Memory B cell (primary cell): ENCODE data around the gene CKLF.
A peak's percentile ranks its signal among the peaks of the same experiment; 100 is the strongest.
"Not testable (repeated sequence)": the region's sequence is repeated elsewhere in the genome, so short reads cannot be mapped to it uniquely, and the experiment has no call there.

Experiments
- ATAC-seq: fragments of 150-1000 bp; cut with Tn5 transposase; 2 replicates; pipeline ENCODE4 v1.10.0; 2021; ENCODE audit warnings: low read depth, mild to moderate bottlenecking, moderate library complexity
- DNase-seq, 2 donors: peaks; one replicate each; pipeline ENCODE4 v3.0.0; 2022; ENCODE audit warnings: low spot score in 2 of 2
- H3K27ac Mint-ChIP-seq: one replicate; pipeline ENCODE4 v1.8.0; 2022; ENCODE audit warnings: mild to moderate bottlenecking, moderate library complexity, mixed read lengths
- H3K27me3 Mint-ChIP-seq: one replicate; pipeline ENCODE4 v1.8.0; 2022; ENCODE audit warnings: mixed read lengths
- H3K36me3 Mint-ChIP-seq: one replicate; pipeline ENCODE4 v1.8.0; 2022; ENCODE audit warnings: mild to moderate bottlenecking, mixed read lengths
- H3K4me1 Mint-ChIP-seq: one replicate; pipeline ENCODE4 v1.8.0; 2022; ENCODE audit warnings: mixed read lengths
- H3K4me3 Mint-ChIP-seq: one replicate; pipeline ENCODE4 v1.8.0; 2022; ENCODE audit warnings: mild to moderate bottlenecking, moderate library complexity, mixed read lengths
- H3K9me3 Mint-ChIP-seq: one replicate; pipeline ENCODE4 v1.8.0; 2022; ENCODE audit warnings: mixed read lengths

Gene CKLF

DNA sequence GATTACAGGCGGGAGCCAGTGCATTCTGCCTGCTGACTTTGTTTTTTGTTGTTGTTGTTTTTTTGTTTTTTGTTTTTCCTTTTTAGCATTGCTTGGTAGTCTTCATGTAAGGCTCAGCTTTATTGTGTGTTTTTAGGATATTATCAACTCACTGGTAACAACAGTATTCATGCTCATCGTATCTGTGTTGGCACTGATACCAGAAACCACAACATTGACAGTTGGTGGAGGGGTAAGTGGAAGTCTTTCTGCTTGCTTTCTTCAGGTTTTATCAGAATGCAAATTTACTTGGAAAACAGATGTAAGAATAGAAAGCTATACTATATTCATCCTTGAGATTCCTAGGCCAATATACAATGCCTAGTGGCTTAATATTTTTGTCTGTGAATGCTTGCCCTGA, 10.6 kb downstream of the CKLF start:
- Mint-ChIP-seq H3K36me3 (peaks cover 26% of the 10 kb centered on the region), H3K27me3 (no peaks in the 10 kb centered on the region), H3K4me3 (no peak overlapping the region), H3K4me1 (peaks cover 19% of the 10 kb centered on the region), H3K9me3 (no peaks in the 10 kb centered on the region), H3K27ac (no peak overlapping the region)
- DNase-seq (no peak), ATAC-seq (no peak)

- H3K4me3 Mint-ChIP-seq = no peak overlapping the region
- ATAC-seq = no peak
- peaks cover 22% of the 10 kb centered on the region for H3K36me3 Mint-ChIP-seq
Measured at GRCh38 chr16:66563574-66564334, 11.4 kb downstream of the CKLF start.

DNA sequence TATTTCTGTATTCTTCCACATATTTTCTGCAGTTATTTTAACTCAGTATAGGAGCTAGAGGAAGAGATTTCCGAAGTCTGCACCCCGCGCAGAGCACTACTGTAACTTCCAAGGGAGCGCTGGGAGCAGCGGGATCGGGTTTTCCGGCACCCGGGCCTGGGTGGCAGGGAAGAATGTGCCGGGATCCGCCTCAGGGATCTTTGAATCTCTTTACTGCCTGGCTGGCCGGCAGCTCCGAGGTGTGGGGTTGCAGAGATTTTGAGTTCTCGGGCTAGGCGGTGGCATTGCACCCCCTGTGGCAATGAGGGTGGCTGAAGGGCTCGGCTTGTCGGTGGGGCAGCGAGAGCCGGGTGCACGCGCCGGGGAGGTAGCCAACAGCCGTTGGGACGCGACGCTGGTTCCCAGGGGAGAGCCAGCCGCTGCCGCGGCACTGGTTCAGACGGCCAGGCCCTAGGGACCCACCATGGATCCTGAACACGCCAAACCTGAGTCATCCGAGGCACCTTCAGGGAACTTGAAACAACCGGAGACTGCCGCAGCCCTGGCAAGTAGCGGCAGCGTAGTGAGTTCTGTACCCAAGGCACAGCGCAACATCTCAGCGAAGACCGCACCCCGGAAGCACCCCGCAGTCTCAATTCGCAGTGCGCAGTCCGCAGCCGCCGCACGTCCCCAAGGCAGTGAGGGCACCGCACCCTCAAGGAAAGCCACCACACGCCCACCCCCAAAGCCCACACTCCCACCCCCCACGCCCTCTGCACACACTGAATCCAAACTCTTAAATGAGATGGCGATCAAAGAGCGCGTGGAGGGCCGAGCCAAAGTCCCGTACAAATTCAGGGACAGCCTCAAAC, 13.9 kb downstream of the CKLF start, which contains the start of gene CMTM1:
TSS of gene CMTM1 (plus strand) at position 389 of the 851 bp plus-strand sequence. CDS start at position 464, 75 bp downstream.
- Mint-ChIP-seq H3K4me3 (no peak within 1 kb of the TSS), H3K9me3 (no peaks in the 10 kb centered on the region), H3K4me1 (peaks cover 10% of the 10 kb centered on the region), H3K36me3 (peaks cover 14% of the 10 kb centered on the region), H3K27ac (no peak within 1 kb of the TSS), H3K27me3 (no peaks in the 10 kb centered on the region)
- no peak for DNase-seq
- ATAC-seq = no peak

More at GRCh38 chr16:66563574-66564334, 11.4 kb downstream of the CKLF start:
- no peaks in the 10 kb centered on the region for H3K9me3 Mint-ChIP-seq
- DNase-seq = no peak
- H3K27me3 Mint-ChIP-seq = no peaks in the 10 kb centered on the region
- peaks cover 19% of the 10 kb centered on the region for H3K4me1 Mint-ChIP-seq
- H3K27ac Mint-ChIP-seq = no peak overlapping the region

- H3K4me1 Mint-ChIP-seq, H3K4me3 Mint-ChIP-seq, DNase-seq, H3K27me3 Mint-ChIP-seq, ATAC-seq, H3K27ac Mint-ChIP-seq, H3K9me3 Mint-ChIP-seq: not testable (repeated sequence)
- H3K36me3 Mint-ChIP-seq = peaks cover 13% of the 10 kb centered on the region
Measured at GRCh38 chr16:66567270-66567669, 14.9 kb downstream of the CKLF start.

DNA sequence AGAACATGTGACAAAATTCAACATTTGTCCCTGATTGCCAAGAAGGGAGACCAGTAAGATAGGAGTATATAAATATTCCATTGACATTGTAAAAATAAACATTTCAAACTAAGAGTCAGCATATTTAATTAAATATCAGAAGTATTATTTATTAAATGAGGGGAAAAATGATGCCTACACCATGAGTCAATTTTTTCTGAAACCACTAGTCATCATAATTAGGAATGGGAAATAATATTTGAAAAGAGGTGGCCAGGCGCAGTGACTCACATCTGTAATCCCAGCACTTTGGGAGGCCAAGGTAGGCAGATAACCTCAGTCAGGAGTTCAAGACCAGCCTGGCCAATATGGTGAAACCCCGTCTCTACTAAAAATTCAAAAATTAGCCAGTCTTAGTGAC, 16.0 kb downstream of the CKLF start:
- H3K4me1 Mint-ChIP-seq = peaks cover 5% of the 10 kb centered on the region

DNA sequence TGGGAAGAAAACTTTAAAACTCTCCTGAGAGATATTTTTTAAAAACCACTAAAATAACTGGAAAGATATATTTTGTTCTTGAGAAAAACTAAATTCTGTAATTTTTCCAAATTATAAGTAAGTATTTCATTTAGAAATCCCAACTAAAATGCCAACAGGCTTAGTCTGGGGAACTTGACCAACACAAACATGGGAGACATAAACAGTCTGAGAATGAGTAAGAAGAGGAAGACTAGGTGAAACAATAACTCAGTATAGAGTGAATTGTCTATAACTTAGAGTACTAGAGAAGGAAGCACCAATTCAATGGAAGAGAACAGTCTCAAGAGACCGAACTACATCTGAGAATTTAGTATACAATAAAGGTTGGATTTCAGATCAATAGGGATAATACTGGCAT, 16.8 kb downstream of the CKLF start:
- Mint-ChIP-seq H3K27ac (peak overlapping the region; percentile 19), H3K36me3 (peaks cover 13% of the 10 kb centered on the region), H3K4me1 (peaks cover 5% of the 10 kb centered on the region), H3K9me3 (no peaks in the 10 kb centered on the region), H3K27me3 (no peaks in the 10 kb centered on the region), H3K4me3 (no peak overlapping the region)
- DNase-seq = no peak
- no peak for ATAC-seq

More for the DNA sequence above, 16.0 kb downstream of the CKLF start:
- no peak for ATAC-seq
- no peaks in the 10 kb centered on the region for H3K9me3 Mint-ChIP-seq
- H3K27ac Mint-ChIP-seq = no peak overlapping the region
- no peak overlapping the region for H3K4me3 Mint-ChIP-seq
- H3K27me3 Mint-ChIP-seq = no peaks in the 10 kb centered on the region
- H3K36me3 Mint-ChIP-seq = peaks cover 13% of the 10 kb centered on the region
- no peak for DNase-seq

- Mint-ChIP-seq H3K4me1 (peaks cover 2% of the 10 kb centered on the region), H3K9me3 (no peaks in the 10 kb centered on the region), H3K27me3 (peaks cover 3% of the 10 kb centered on the region), H3K4me3 (no peak overlapping the region), H3K36me3 (peaks cover 11% of the 10 kb centered on the region), H3K27ac (no peak overlapping the region)
- DNase-seq (no peak), ATAC-seq (no peak)
Measured at GRCh38 chr16:66569827-66570405, 17.5 kb downstream of the CKLF start.

- Mint-ChIP-seq H3K27ac (no peak overlapping the region), H3K27me3 (peaks cover 6% of the 10 kb centered on the region), H3K36me3 (peaks cover 2% of the 10 kb centered on the region), H3K4me1 (peaks cover 2% of the 10 kb centered on the region), H3K4me3 (no peak overlapping the region), H3K9me3 (no peaks in the 10 kb centered on the region)
- ATAC-seq = no peak
- DNase-seq = no peak
Measured at GRCh38 chr16:66572356-66572755, 20.0 kb downstream of the CKLF start.

DNA sequence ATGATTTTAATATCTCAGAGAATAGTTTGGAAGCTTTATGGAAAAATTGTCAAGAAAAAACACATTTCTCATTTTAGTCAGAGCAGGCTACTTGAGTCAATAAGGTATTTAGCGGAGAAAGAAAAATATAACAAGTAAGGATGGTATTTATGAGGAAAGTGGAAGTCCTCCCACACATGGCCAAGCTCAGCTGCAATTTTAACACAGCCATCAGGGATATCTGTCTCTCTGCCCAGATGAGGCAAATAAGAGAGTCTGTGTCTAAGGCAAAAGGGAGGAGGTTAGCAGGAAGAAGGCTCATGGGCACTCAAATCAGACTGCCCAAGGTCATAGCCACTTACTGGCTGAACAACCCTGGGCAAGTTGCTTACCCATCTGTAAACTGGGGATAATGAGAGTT, 21.7 kb downstream of the CKLF start:
- DNase-seq = no peak
- ATAC-seq = no peak
- Mint-ChIP-seq H3K9me3 (no peaks in the 10 kb centered on the region), H3K27ac (no peak overlapping the region), H3K36me3 (no peaks in the 10 kb centered on the region), H3K4me3 (no peak overlapping the region), H3K27me3 (peaks cover 20% of the 10 kb centered on the region), H3K4me1 (peaks cover 10% of the 10 kb centered on the region)

DNA sequence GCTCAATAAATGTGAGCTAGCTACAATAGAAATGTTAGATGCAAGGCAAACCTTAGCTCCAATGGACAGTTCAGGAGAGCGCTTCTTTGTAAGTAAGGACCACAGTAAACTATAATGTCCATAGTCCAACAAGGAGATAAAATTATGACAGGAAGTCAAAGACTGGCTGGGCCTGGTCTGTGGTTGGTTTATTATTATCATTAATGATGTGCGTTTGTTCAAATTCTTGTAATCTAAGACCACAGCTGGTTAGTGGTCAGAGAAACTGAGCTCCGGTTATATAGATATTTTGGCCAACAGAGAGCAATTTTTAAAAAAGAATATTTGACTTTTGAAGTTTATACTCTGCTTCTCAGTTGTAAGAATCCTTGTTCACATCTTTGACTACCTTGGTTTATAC, 22.2 kb downstream of the CKLF start:
- no peak overlapping the region for H3K4me3 Mint-ChIP-seq
- no peak overlapping the region for H3K27ac Mint-ChIP-seq
- H3K36me3 Mint-ChIP-seq = no peaks in the 10 kb centered on the region
- H3K27me3 Mint-ChIP-seq = peaks cover 20% of the 10 kb centered on the region
- DNase-seq (no peak), ATAC-seq (no peak)
- no peaks in the 10 kb centered on the region for H3K9me3 Mint-ChIP-seq
- H3K4me1 Mint-ChIP-seq = peaks cover 10% of the 10 kb centered on the region

DNA sequence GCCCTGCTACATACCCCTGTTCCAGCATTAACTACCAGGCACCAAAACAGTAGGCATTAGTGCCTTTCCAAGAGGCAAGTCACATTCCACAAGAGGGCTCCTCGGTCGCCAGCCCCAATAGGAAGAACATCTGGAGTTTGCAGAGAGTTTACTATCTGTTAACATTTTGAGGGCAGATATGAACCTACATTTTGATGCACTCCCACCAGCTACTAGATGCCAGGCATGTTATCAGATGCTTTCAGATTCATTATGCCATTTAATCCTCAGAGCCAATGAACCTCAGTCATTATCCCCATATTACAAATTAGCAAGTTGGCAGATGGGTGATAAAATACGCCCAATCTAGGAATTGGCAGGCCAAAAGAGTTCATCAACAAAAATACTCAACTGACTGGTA, 22.7 kb downstream of the CKLF start:
- DNase-seq = no peak
- no peak for ATAC-seq
- peaks cover 23% of the 10 kb centered on the region for H3K27me3 Mint-ChIP-seq
- H3K4me1 Mint-ChIP-seq = peaks cover 10% of the 10 kb centered on the region
- H3K36me3 Mint-ChIP-seq = no peaks in the 10 kb centered on the region
- no peaks in the 10 kb centered on the region for H3K9me3 Mint-ChIP-seq
- no peak overlapping the region for H3K27ac Mint-ChIP-seq
- no peak overlapping the region for H3K4me3 Mint-ChIP-seq

- DNase-seq (no peak), ATAC-seq (no peak)
- Mint-ChIP-seq H3K4me3 (no peak overlapping the region), H3K27ac (no peak overlapping the region), H3K27me3 (peaks cover 25% of the 10 kb centered on the region), H3K4me1 (peaks cover 10% of the 10 kb centered on the region), H3K36me3 (no peaks in the 10 kb centered on the region), H3K9me3 (no peaks in the 10 kb centered on the region)
Measured at GRCh38 chr16:66576296-66576695, 23.9 kb downstream of the CKLF start.

DNA sequence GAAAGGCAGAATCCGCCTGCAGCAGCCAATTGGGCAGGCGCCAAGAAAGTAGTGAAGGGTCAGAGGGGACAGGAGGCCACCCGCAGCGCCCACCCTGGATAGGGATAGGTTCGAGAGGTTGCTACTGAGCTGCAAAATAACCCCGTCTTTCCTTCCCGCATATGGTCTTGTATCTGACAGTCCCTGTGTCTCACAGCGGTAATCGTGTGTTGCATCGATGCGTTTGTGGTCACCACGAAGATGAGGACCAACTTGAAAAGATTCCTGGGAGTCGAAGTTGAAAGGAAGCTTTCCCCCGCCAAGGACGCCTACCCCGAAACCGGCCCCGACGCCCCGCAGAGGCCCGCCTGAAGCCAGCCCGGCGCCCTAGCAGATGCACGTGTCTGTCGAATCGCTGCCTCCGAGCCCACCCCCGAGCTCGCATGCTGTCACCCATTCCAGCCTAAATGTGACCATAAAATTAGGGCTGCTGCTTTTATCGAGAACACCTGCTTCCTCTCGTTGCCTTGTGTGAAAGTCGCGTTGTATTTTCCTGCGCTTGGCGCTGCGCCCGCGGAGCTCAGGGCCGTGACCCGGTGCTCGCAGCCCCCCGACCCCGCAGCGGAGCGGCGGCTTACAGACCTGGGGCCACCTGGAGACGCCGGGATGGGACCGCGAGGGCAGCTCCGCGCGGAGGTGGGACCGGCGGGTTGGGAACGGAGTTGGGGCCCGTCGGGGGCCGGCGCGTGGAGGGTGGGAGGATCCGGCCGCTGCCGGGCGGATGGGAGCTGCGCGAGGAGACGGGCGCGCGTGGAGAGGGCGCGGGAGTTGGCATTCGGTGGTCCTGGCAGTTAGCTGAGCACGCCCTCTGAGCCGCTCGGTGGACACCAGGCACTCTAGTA, 26.5 kb downstream of the CKLF start, which contains the start of gene CMTM2:
TSS of gene CMTM2 (plus strand) at position 813 of the 881 bp plus-strand sequence. CDS start 145 bp downstream, outside the sequence.
- peaks cover 1% of the 10 kb centered on the region for H3K36me3 Mint-ChIP-seq
- H3K27me3 Mint-ChIP-seq = peaks cover 25% of the 10 kb centered on the region
- DNase-seq (peak in 1 of 2 donors; percentile 20), ATAC-seq (peak; percentile 22)
- H3K27ac Mint-ChIP-seq = no peak within 1 kb of the TSS
- peak within 1 kb of the TSS; percentile 65 for H3K4me3 Mint-ChIP-seq
- H3K4me1 Mint-ChIP-seq = peaks cover 8% of the 10 kb centered on the region
- peaks cover 4% of the 10 kb centered on the region for H3K9me3 Mint-ChIP-seq
